Panc1 (cell line): ENCODE measurements around the gene ITLN1. TPM values are rescaled to one million over a fixed set of nuclear protein-coding genes. Genes with fewer than 3 reads are reported as not detected.
"Not testable (repeated sequence)": the region's sequence is repeated elsewhere in the genome, so short reads cannot be mapped to it uniquely, and the experiment has no call there.

Experiments
- ATAC-seq: fragments of 200-7000 bp; cut with Tn5 transposase; 2 replicates; pipeline ENCODE4 v1.9.1; 2020; ENCODE audit warnings: mild to moderate bottlenecking, moderate library complexity
- BruUV-seq: library from RNA; stranded (reverse); fragments of 400-500 nt; replicated peaks from 2 replicates; lab custom pipeline; 2021; lab: Mats Ljungman, UMichigan
- CTCF ChIA-PET: fragments of 300-600 bp; sonication (Branson Sonifier 250); formaldehyde crosslinking; loops from one replicate; lab custom pipeline; 2022; ENCODE audit warnings: antibody characterized with exemption; lab: Charles Lee
- POLR2A ChIA-PET: fragments of 300-600 bp; sonication (Branson Sonifier 250); formaldehyde crosslinking; loops from one replicate; lab custom pipeline; 2022; ENCODE audit warnings: antibody characterized with exemption; lab: Charles Lee
- DNase-seq: peaks from one replicate; pipeline ENCODE4 v3.0.0-alpha.2; 2010; ENCODE audit warnings: low read depth, low spot score
- H3K27ac ChIP-seq: 2 replicates; pipeline ENCODE4 v1.5.1; 2011; ENCODE audit warnings: mild to moderate bottlenecking, low read length, inconsistent platforms
- H3K27me3 ChIP-seq: fragments of 200-500 bp; sonication (Bioruptor generic); 2 replicates; pipeline ENCODE4 v1.6.0; 2014; ENCODE audit warnings: low read length, inconsistent platforms; ENCODE audit not compliant: control insufficient read depth, insufficient read depth
- H3K36me3 ChIP-seq: fragments of 200-500 bp; sonication (Bioruptor generic); 2 replicates; pipeline ENCODE4 v1.5.1; 2014; ENCODE audit warnings: inconsistent platforms, mild to moderate bottlenecking, low read length, moderate library complexity; ENCODE audit not compliant: control insufficient read depth, insufficient read depth
- H3K4me1 ChIP-seq: 2 replicates; pipeline ENCODE4 v1.5.1; 2011; ENCODE audit warnings: inconsistent platforms, mild to moderate bottlenecking, low read length, moderate library complexity; ENCODE audit not compliant: control insufficient read depth, insufficient read depth
- H3K4me3 ChIP-seq, 2 experiments: 2 replicates each; pipeline ENCODE4 v1.5.1; 2011 to 2012; ENCODE audit warnings: low read depth in 2 of 2, low read length in 2 of 2, mild to moderate bottlenecking in 2 of 2, inconsistent platforms in 1 of 2, moderate library complexity in 1 of 2
- H3K9me3 ChIP-seq: fragments of 200-500 bp; sonication (Bioruptor generic); 2 replicates; pipeline ENCODE4 v1.5.1; 2014; ENCODE audit warnings: low read depth, mild to moderate bottlenecking, inconsistent platforms, low read length, moderate library complexity; ENCODE audit not compliant: control insufficient read depth, insufficient read depth
- POLR2AphosphoS5 ChIP-seq: IDR thresholded peaks from 2 replicates; pipeline ENCODE4 v1.6.1; 2012; ENCODE audit warnings: mild to moderate bottlenecking, low read depth, low read length, moderate library complexity
- REST ChIP-seq, 2 experiments: IDR thresholded peaks; 2 replicates each; pipeline ENCODE4 v1.6.1; 2011 to 2012; ENCODE audit warnings: low read depth in 2 of 2, control low read depth in 1 of 2, low read length in 1 of 2, mild to moderate bottlenecking in 1 of 2, moderate library complexity in 1 of 2; ENCODE audit not compliant: insufficient read depth in 1 of 2
- SIN3A ChIP-seq: IDR thresholded peaks from 2 replicates; pipeline ENCODE4 v1.6.1; 2012; ENCODE audit warnings: low read depth, mild to moderate bottlenecking, low read length, moderate library complexity, borderline replicate concordance; ENCODE audit not compliant: insufficient read depth
- TCF7L2 ChIP-seq: IDR thresholded peaks from 2 replicates; pipeline ENCODE4 v1.6.1; 2011; ENCODE audit warnings: mild to moderate bottlenecking, low read depth, low read length, inconsistent platforms
- in situ Hi-C: cut with HindIII; loops from 2 replicates; pipeline ENCODE4 v1.10.0; 2016; ENCODE audit warnings: low sequenced_read_pairs, low pct_unique_long_range_greater_than_20kb
- intact Hi-C: fragments of 100-400 bp; cut with micrococcal nuclease; formaldehyde crosslinking; loops from one replicate; pipeline ENCODE4 v1.10.0; 2022; ENCODE audit not compliant: unreplicated experiment
- total RNA-seq: library from RNA; stranded (reverse); gene quantifications from one replicate; pipeline ENCODE4 v1.2.1, GENCODE V29; 2021; ENCODE audit not compliant: unreplicated experiment
- TF ChIP-seq, protein P1 (sequence below): fragments of 450-650 bp; IDR thresholded peaks from 2 replicates; pipeline ENCODE4 v1.5.1; 2017; ENCODE audit warnings: mild to moderate bottlenecking

ITLN1 gene
- total RNA-seq, 1 experiment from 2014 or later, result not detected

DNA sequence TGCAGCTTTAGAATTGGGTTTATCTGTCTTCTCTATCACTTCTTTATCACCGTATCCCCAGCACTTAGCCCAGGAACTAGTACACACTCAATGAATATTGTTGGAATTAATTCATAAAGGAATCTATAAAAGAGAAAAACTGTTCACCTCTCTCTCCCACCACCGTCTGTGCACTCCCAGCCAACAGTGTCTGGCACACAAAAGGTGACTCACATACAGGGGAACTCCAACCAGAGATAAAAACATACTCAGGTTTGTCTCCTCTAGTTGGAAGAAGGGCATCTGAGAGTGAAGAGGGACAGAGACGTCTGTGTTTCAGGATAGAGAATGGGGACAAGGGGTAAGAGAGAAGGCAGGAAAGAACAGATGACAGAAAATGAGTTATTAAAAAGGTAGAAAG lies 10.0 kb downstream of the ITLN1 start:
- no TSS peak for BruUV-seq

GRCh38 chr1:160868141-160868540 lies 16.8 kb downstream of the ITLN1 start:
- no peaks in the 10 kb centered on the region for H3K4me1 ChIP-seq
- ChIA-PET CTCF (no interaction called here), POLR2A (no interaction called here)
- BruUV-seq, result no TSS peak
- H3K4me3 ChIP-seq, result no peak overlapping the region
- no peaks in the 10 kb centered on the region for H3K36me3 ChIP-seq
- DNase-seq, result no peak
- 0 out of 2 replicates have a peak, but pooled peaks cover 2% of the 10 kb centered on the region for H3K27me3 ChIP-seq
- no peaks in the 10 kb centered on the region for H3K9me3 ChIP-seq
- no peak for TF ChIP-seq TCF7L2
- TF ChIP-seq SIN3A, result no peak
- no peak for TF ChIP-seq REST (IDR thresholded peaks at IDR 0.05; ENCODE audit: insufficient read depth in 1 of 2, low read depth in 2 of 2, low read length in 1 of 2)
- no peak for TF ChIP-seq POLR2AphosphoS5
- TF ChIP-seq, protein P1, sequence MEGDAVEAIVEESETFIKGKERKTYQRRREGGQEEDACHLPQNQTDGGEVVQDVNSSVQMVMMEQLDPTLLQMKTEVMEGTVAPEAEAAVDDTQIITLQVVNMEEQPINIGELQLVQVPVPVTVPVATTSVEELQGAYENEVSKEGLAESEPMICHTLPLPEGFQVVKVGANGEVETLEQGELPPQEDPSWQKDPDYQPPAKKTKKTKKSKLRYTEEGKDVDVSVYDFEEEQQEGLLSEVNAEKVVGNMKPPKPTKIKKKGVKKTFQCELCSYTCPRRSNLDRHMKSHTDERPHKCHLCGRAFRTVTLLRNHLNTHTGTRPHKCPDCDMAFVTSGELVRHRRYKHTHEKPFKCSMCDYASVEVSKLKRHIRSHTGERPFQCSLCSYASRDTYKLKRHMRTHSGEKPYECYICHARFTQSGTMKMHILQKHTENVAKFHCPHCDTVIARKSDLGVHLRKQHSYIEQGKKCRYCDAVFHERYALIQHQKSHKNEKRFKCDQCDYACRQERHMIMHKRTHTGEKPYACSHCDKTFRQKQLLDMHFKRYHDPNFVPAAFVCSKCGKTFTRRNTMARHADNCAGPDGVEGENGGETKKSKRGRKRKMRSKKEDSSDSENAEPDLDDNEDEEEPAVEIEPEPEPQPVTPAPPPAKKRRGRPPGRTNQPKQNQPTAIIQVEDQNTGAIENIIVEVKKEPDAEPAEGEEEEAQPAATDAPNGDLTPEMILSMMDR, result no peak
- intact Hi-C loops (no loop called here), in situ Hi-C loops (no loop called here)
- no peak for ATAC-seq
- H3K27ac ChIP-seq, result no peak overlapping the region

More for the DNA sequence above, 10.0 kb downstream of the ITLN1 start:
- ATAC-seq (no peak), DNase-seq (no peak)
- in situ Hi-C loops, result no loop called here
- intact Hi-C loops, result no loop called here
- Histone ChIP-seq H3K9me3 (no peaks in the 10 kb centered on the region), H3K4me1 (no peaks in the 10 kb centered on the region), H3K27me3 (0 out of 2 replicates have a peak, but pooled peaks cover 2% of the 10 kb centered on the region), H3K27ac (no peak overlapping the region), H3K36me3 (no peaks in the 10 kb centered on the region), H3K4me3 (no peak overlapping the region)
- ChIA-PET CTCF (no interaction called here), POLR2A (no interaction called here)
- TF ChIP-seq SIN3A, result no peak
- no peak for TF ChIP-seq POLR2AphosphoS5
- TF ChIP-seq REST (IDR thresholded peaks at IDR 0.05; ENCODE audit: insufficient read depth in 1 of 2, low read depth in 2 of 2, low read length in 1 of 2), result no peak
- TF ChIP-seq, protein P1, result no peak
- no peak for TF ChIP-seq TCF7L2

DNA sequence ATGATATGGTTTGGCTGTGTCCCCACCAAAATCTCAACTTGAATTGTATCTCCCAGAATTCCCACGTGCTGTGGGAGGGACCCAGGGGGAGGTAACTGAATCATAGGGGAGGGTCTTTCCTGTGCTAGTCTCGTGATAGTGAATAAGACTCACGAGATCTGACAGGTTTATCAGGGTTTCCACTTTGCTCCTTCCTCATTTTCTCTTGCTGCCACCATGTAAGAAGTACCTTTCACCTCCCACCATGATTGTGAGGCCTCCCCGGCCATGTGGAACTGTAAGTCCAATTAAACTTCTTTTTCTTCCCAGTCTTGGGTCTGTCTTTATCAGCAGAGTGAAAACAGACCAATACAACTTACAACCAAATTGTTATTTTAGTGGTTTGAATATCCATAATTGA lies 17.3 kb downstream of the ITLN1 start:
- H3K36me3 ChIP-seq, H3K4me1 ChIP-seq, H3K9me3 ChIP-seq, POLR2A ChIA-PET, in situ Hi-C loops, BruUV-seq, intact Hi-C loops, H3K4me3 ChIP-seq, DNase-seq, CTCF ChIA-PET, H3K27me3 ChIP-seq, ATAC-seq, H3K27ac ChIP-seq: not testable (repeated sequence)
